Breast epithelium (tissue), 4 donors: ENCODE results near the gene LRRK1. TPM values are rescaled to one million over a fixed set of nuclear protein-coding genes. Genes with fewer than 3 reads are reported as not detected.

Experiments
- DNase-seq, 2 donors: peaks; one replicate each; pipeline ENCODE4 v3.0.0-alpha.2; 2019; ENCODE audit warnings: low spot score in 2 of 2
- H3K27ac ChIP-seq, 2 donors: fragments of 200-600 bp; sonication (generic) in 1 of 2; one replicate each; pipeline ENCODE4 v1.5.1; 2016 to 2019; ENCODE audit warnings: mild to moderate bottlenecking in 1 of 2
- H3K27me3 ChIP-seq, 2 donors: fragments of 200-600 bp; sonication (generic) in 1 of 2; one replicate each; pipeline versions ENCODE4 v1.5.1 to v1.6.0; 2017 to 2019; ENCODE audit warnings: control low read depth in 1 of 2, mild to moderate bottlenecking in 1 of 2
- H3K36me3 ChIP-seq: fragments of 200-600 bp; one replicate; pipeline ENCODE4 v1.5.1; 2019
- H3K4me1 ChIP-seq, 2 donors: fragments of 200-600 bp; sonication (generic); one replicate each; pipeline ENCODE4 v1.5.1; 2016 to 2019; ENCODE audit warnings: control low read depth in 1 of 2
- H3K4me3 ChIP-seq, 3 donors: fragments of 200-600 bp; sonication (generic); 1 replicate in 2 of 3; 2 replicates in 1 of 3; pipeline ENCODE4 v1.5.1; 2016 to 2019; ENCODE audit warnings: mild to moderate bottlenecking in 3 of 3, moderate library complexity in 2 of 3
- H3K9me3 ChIP-seq, 2 donors: fragments of 200-600 bp; sonication (generic) in 1 of 2; one replicate each; pipeline ENCODE4 v1.5.1; 2016 to 2019; ENCODE audit warnings: control low read depth in 1 of 2
- POLR2A ChIP-seq: fragments of 450-650 bp; IDR thresholded peaks from one replicate; pipeline ENCODE4 v1.6.1; 2016; ENCODE audit warnings: antibody characterized with exemption, mild to moderate bottlenecking, moderate library complexity
- POLR2AphosphoS5 ChIP-seq, 3 donors: sonication (generic); formaldehyde crosslinking; IDR thresholded peaks; one replicate each; pipeline ENCODE4 v1.6.1; 2017; ENCODE audit warnings: antibody characterized with exemption in 3 of 3
- intact Hi-C: fragments of 100-400 bp; cut with DNase I; formaldehyde crosslinking; loops from one replicate; pipeline ENCODE4 v1.15.1; 2023; ENCODE audit warnings: low total_unique reads
- total RNA-seq, 3 donors: library from RNA; depleted of rRNA; stranded (reverse); fragments of >200 nt; gene quantifications; one replicate each; pipeline ENCODE4 v1.1.0, GENCODE V29; 2016
- TF ChIP-seq, protein P1 (sequence below), 3 donors: fragments of 450-650 bp; IDR thresholded peaks; one replicate each; pipeline ENCODE4 v1.5.1; 2016 to 2017; ENCODE audit warnings: antibody characterized with exemption in 3 of 3, mild to moderate bottlenecking in 3 of 3, moderate library complexity in 3 of 3

LRRK1 gene
- total RNA-seq, 3 donors from 2014 or later, result 10.1 to 18.7 (median 14.4) TPM

DNA sequence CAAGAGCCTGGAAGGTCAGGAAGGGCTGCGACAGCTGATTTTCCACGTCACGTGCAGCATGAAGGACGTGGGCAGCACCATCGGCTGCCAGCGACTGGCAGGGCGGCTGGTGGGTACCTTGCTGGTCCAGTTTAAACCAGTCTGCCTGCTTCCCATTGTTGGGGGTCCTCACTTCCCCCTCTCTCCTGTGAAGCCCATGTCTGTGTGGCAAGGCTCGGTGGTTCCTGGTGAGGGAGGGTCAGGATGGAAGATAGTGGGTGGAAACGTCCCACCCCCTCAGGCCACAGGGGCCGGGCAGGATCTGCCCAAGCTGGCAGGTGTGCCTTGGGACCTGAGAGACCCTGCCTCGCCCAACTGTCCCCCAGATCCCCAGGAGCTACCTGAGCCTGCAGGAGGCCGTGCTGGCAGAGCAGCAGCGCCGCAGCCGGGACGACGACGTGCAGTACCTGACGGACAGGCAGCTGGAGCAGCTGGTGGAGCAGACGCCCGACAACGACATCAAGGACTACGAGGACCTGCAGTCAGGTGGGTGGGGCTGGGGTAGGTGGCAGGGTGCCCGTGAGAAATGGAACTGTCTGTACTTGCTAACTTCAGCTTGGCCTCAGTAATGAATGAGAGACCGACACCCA is 108.2 kb downstream of the LRRK1 start:
- H3K4me1 ChIP-seq, result no peaks in the 10 kb centered on the region
- H3K27me3 ChIP-seq, result no peaks in the 10 kb centered on the region
- H3K9me3 ChIP-seq, result no peaks in the 10 kb centered on the region
- H3K36me3 ChIP-seq, result no peaks in the 10 kb centered on the region
- TF ChIP-seq POLR2A (no peak), POLR2AphosphoS5 (IDR thresholded peaks at IDR 0.05) (no peak)
- TF ChIP-seq, protein P1, sequence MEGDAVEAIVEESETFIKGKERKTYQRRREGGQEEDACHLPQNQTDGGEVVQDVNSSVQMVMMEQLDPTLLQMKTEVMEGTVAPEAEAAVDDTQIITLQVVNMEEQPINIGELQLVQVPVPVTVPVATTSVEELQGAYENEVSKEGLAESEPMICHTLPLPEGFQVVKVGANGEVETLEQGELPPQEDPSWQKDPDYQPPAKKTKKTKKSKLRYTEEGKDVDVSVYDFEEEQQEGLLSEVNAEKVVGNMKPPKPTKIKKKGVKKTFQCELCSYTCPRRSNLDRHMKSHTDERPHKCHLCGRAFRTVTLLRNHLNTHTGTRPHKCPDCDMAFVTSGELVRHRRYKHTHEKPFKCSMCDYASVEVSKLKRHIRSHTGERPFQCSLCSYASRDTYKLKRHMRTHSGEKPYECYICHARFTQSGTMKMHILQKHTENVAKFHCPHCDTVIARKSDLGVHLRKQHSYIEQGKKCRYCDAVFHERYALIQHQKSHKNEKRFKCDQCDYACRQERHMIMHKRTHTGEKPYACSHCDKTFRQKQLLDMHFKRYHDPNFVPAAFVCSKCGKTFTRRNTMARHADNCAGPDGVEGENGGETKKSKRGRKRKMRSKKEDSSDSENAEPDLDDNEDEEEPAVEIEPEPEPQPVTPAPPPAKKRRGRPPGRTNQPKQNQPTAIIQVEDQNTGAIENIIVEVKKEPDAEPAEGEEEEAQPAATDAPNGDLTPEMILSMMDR (IDR thresholded peaks at IDR 0.05), result no peak
- no peak overlapping the region for H3K4me3 ChIP-seq
- DNase-seq, result no peak
- intact Hi-C loops, result no loop called here
- no peak overlapping the region for H3K27ac ChIP-seq

DNA sequence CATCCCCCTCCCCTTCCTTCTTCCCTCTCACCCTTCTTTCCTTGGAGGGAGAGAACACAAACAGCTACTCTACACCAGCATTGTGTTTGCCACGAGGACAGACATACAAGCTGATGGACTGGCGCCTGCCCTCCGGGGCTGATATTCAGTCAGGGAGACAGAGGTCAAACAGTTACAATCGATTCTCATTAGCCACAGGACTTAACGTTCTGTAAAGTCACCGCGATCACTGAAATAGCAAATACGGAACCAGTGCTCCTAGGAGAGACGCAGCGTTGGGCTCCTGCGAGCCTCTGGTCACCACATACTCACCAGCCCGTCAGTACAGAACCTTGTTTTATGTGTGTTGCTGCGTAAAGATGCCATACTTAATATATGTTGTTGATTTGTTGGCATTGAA is 108.8 kb downstream of the LRRK1 start:
- intact Hi-C loops, result no loop called here
- Histone ChIP-seq H3K27ac (no peak overlapping the region), H3K4me3 (no peak overlapping the region), H3K9me3 (no peaks in the 10 kb centered on the region), H3K27me3 (no peaks in the 10 kb centered on the region), H3K4me1 (no peaks in the 10 kb centered on the region), H3K36me3 (no peaks in the 10 kb centered on the region)
- TF ChIP-seq, protein P1 (IDR thresholded peaks at IDR 0.05), result no peak
- TF ChIP-seq POLR2AphosphoS5 (IDR thresholded peaks at IDR 0.05) (no peak), POLR2A (no peak)
- DNase-seq, result no peak

DNA sequence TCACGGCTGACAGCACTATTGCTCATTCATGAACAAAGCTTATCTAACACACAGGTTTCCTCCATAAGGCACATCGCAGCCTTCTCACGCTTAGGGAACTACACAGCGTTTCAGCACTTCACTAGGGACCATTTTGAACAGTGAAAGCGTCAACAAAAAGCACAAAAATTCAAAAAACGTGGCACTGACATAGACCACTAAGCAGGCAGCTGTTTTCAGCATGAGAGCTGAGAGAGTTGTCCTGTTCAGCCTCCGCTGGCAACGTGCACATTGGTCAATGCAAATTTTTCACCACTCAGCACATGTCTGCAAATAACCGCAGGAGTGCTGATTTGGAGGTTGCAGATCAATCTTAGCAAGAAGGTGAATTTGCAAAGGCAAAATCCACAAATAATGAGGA is 109.2 kb downstream of the LRRK1 start:
- Histone ChIP-seq H3K9me3 (no peaks in the 10 kb centered on the region), H3K36me3 (no peaks in the 10 kb centered on the region), H3K4me1 (no peaks in the 10 kb centered on the region), H3K4me3 (no peak overlapping the region), H3K27me3 (no peaks in the 10 kb centered on the region), H3K27ac (no peak overlapping the region)
- TF ChIP-seq, protein P1 (IDR thresholded peaks at IDR 0.05), result no peak
- TF ChIP-seq POLR2A (no peak), POLR2AphosphoS5 (IDR thresholded peaks at IDR 0.05) (no peak)
- intact Hi-C loops, result no loop called here
- no peak for DNase-seq

DNA sequence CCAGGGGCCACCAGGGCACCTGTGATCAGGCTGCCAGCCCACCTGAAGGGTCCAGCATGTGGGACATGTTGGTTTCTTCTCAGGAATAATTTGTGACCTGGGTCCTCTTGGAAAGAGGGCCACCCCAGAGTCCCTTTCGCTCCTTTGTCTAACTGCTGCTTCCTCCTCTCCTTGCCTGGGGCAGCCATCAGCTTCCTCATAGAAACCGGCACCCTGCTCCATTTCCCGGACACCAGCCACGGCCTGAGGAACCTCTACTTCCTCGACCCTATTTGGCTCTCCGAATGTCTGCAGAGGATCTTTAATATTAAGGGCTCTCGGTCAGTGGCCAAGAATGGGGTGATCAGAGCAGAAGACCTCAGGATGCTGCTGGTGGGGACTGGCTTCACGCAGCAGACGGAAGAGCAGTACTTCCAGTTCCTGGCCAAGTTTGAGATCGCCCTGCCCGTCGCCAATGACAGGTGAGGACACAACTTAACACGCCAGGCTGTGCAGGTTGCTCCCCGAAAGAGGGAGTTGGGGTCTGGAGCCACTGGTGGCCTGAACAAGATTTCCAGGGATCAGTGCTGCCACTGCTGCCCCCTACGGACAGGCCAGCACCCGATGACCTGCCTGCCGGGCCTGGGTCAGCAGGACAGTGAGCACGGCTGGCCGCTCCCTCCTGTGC is 109.7 kb downstream of the LRRK1 start:
- Histone ChIP-seq H3K27ac (no peak overlapping the region), H3K27me3 (no peaks in the 10 kb centered on the region), H3K4me3 (no peak overlapping the region), H3K4me1 (no peaks in the 10 kb centered on the region), H3K36me3 (no peaks in the 10 kb centered on the region), H3K9me3 (peaks cover 0 to under 1% of the 10 kb centered on the region in 2 donors)
- TF ChIP-seq, protein P1 (IDR thresholded peaks at IDR 0.05), result no peak
- TF ChIP-seq POLR2AphosphoS5 (IDR thresholded peaks at IDR 0.05) (no peak), POLR2A (no peak)
- intact Hi-C loops, result no loop called here
- no peak for DNase-seq

DNA sequence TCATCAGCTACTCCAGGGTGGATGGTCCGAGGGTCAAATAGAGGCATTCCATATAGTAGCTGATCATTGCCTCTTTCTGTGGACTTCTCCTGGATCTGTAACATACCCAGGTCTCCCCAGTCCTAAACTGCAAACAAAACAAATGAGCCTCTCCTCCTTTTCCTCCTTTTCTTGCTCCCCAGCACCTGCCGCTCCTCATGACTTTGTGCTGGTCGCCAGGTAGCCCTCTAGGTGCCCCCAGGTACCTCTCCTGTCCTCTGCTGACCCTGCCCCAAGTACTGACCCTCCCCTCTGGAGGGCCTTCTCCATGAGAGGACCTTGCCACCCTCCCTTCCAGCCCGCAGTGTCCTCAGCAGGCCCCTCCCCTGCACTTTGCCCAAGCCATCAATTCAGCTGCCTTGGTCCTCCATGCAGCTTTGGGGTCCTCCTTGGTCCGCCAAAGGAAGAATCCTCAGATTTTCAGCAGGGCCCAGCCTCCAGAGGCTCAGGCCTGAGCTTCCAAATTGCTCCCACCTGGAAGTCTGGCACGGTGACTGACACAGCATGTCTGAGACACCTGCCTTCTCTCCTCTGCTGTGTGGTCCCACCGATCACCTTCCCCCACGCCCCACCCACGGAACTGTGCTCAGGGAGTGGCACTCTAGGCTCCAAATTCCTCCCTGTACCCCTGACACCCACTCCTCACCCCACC is 111.0 kb downstream of the LRRK1 start:
- Histone ChIP-seq H3K27ac (no peak overlapping the region), H3K9me3 (peaks cover 0 to 13% of the 10 kb centered on the region in 2 donors), H3K27me3 (no peaks in the 10 kb centered on the region), H3K4me1 (no peaks in the 10 kb centered on the region), H3K4me3 (no peak overlapping the region), H3K36me3 (no peaks in the 10 kb centered on the region)
- TF ChIP-seq, protein P1 (IDR thresholded peaks at IDR 0.05), result no peak
- TF ChIP-seq POLR2AphosphoS5 (IDR thresholded peaks at IDR 0.05) (no peak), POLR2A (no peak)
- DNase-seq, result no peak
- intact Hi-C loops, result no loop called here
